Panc1 (cell line): ENCODE data around the gene KIF26A. TPM values are rescaled to one million over a fixed set of nuclear protein-coding genes. Genes with fewer than 3 reads are reported as not detected.

Experiments used
- ATAC-seq: fragments of 200-7000 bp; cut with Tn5 transposase; 2 replicates; pipeline ENCODE4 v1.9.1; 2020; ENCODE audit warnings: mild to moderate bottlenecking, moderate library complexity
- BruUV-seq: library from RNA; stranded (reverse); fragments of 400-500 nt; replicated peaks from 2 replicates; lab custom pipeline; 2021; lab: Mats Ljungman, UMichigan
- CTCF ChIA-PET: fragments of 300-600 bp; sonication (Branson Sonifier 250); formaldehyde crosslinking; loops from one replicate; lab custom pipeline; 2022; ENCODE audit warnings: antibody characterized with exemption; lab: Charles Lee
- POLR2A ChIA-PET: fragments of 300-600 bp; sonication (Branson Sonifier 250); formaldehyde crosslinking; loops from one replicate; lab custom pipeline; 2022; ENCODE audit warnings: antibody characterized with exemption; lab: Charles Lee
- DNase-seq: peaks from one replicate; pipeline ENCODE4 v3.0.0-alpha.2; 2010; ENCODE audit warnings: low read depth, low spot score
- H3K27ac ChIP-seq: 2 replicates; pipeline ENCODE4 v1.5.1; 2011; ENCODE audit warnings: mild to moderate bottlenecking, low read length, inconsistent platforms
- H3K27me3 ChIP-seq: fragments of 200-500 bp; sonication (Bioruptor generic); 2 replicates; pipeline ENCODE4 v1.6.0; 2014; ENCODE audit warnings: low read length, inconsistent platforms; ENCODE audit not compliant: control insufficient read depth, insufficient read depth
- H3K36me3 ChIP-seq: fragments of 200-500 bp; sonication (Bioruptor generic); 2 replicates; pipeline ENCODE4 v1.5.1; 2014; ENCODE audit warnings: inconsistent platforms, mild to moderate bottlenecking, low read length, moderate library complexity; ENCODE audit not compliant: control insufficient read depth, insufficient read depth
- H3K4me1 ChIP-seq: 2 replicates; pipeline ENCODE4 v1.5.1; 2011; ENCODE audit warnings: inconsistent platforms, mild to moderate bottlenecking, low read length, moderate library complexity; ENCODE audit not compliant: control insufficient read depth, insufficient read depth
- H3K4me3 ChIP-seq, 2 experiments: 2 replicates each; pipeline ENCODE4 v1.5.1; 2011 to 2012; ENCODE audit warnings: low read depth in 2 of 2, low read length in 2 of 2, mild to moderate bottlenecking in 2 of 2, inconsistent platforms in 1 of 2, moderate library complexity in 1 of 2
- H3K9me3 ChIP-seq: fragments of 200-500 bp; sonication (Bioruptor generic); 2 replicates; pipeline ENCODE4 v1.5.1; 2014; ENCODE audit warnings: low read depth, mild to moderate bottlenecking, inconsistent platforms, low read length, moderate library complexity; ENCODE audit not compliant: control insufficient read depth, insufficient read depth
- POLR2AphosphoS5 ChIP-seq: IDR thresholded peaks from 2 replicates; pipeline ENCODE4 v1.6.1; 2012; ENCODE audit warnings: mild to moderate bottlenecking, low read depth, low read length, moderate library complexity
- SIN3A ChIP-seq: IDR thresholded peaks from 2 replicates; pipeline ENCODE4 v1.6.1; 2012; ENCODE audit warnings: low read depth, mild to moderate bottlenecking, low read length, moderate library complexity, borderline replicate concordance; ENCODE audit not compliant: insufficient read depth
- TCF7L2 ChIP-seq: IDR thresholded peaks from 2 replicates; pipeline ENCODE4 v1.6.1; 2011; ENCODE audit warnings: mild to moderate bottlenecking, low read depth, low read length, inconsistent platforms
- in situ Hi-C: cut with HindIII; loops from 2 replicates; pipeline ENCODE4 v1.10.0; 2016; ENCODE audit warnings: low sequenced_read_pairs, low pct_unique_long_range_greater_than_20kb
- intact Hi-C: fragments of 100-400 bp; cut with micrococcal nuclease; formaldehyde crosslinking; loops from one replicate; pipeline ENCODE4 v1.10.0; 2022; ENCODE audit not compliant: unreplicated experiment
- total RNA-seq: library from RNA; stranded (reverse); gene quantifications from one replicate; pipeline ENCODE4 v1.2.1, GENCODE V29; 2021; ENCODE audit not compliant: unreplicated experiment
- TF ChIP-seq, protein P1 (sequence below), 2 experiments: IDR thresholded peaks; 2 replicates each; pipeline ENCODE4 v1.6.1; 2011 to 2012; ENCODE audit warnings: low read depth in 2 of 2, control low read depth in 1 of 2, low read length in 1 of 2, mild to moderate bottlenecking in 1 of 2, moderate library complexity in 1 of 2; ENCODE audit not compliant: insufficient read depth in 1 of 2
- TF ChIP-seq, protein P2 (sequence below): fragments of 450-650 bp; IDR thresholded peaks from 2 replicates; pipeline ENCODE4 v1.5.1; 2017; ENCODE audit warnings: mild to moderate bottlenecking

Gene KIF26A
- total RNA-seq, 1 experiment from 2014 or later = 4.4 TPM

DNA sequence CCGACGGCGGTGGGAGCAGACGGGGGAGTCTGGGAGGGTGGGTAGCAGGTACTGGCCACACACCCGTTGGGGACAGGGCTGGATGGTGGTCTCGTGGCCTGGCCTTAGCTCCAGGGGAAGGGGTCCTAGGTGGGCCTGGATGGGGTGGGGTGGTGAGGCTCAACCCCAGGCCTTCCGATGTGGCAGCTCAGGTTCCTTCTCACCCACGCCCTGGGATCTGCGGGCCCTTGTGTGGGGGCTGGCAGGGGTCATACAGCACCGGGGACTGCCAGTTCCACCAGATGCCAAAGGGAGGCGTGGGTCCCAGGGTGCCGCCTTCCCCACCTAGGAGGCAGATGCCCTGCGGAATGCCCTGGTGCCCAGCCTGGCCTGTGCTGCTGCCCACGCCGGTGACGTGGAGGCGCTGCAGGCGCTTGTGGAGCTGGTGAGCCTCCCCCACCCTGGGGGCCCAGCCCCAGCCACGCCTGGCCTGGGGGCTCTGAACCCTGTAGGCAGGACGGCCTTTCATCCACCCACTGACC, 31.9 kb upstream of the KIF26A start:
- H3K36me3 ChIP-seq = no peaks in the 10 kb centered on the region
- POLR2A ChIA-PET = no interaction called here
- no peak overlapping the region for H3K4me3 ChIP-seq
- intact Hi-C loops = no loop called here
- no peaks in the 10 kb centered on the region for H3K9me3 ChIP-seq
- in situ Hi-C loops = no loop called here
- TF ChIP-seq POLR2AphosphoS5 = no peak
- TF ChIP-seq, protein P1, sequence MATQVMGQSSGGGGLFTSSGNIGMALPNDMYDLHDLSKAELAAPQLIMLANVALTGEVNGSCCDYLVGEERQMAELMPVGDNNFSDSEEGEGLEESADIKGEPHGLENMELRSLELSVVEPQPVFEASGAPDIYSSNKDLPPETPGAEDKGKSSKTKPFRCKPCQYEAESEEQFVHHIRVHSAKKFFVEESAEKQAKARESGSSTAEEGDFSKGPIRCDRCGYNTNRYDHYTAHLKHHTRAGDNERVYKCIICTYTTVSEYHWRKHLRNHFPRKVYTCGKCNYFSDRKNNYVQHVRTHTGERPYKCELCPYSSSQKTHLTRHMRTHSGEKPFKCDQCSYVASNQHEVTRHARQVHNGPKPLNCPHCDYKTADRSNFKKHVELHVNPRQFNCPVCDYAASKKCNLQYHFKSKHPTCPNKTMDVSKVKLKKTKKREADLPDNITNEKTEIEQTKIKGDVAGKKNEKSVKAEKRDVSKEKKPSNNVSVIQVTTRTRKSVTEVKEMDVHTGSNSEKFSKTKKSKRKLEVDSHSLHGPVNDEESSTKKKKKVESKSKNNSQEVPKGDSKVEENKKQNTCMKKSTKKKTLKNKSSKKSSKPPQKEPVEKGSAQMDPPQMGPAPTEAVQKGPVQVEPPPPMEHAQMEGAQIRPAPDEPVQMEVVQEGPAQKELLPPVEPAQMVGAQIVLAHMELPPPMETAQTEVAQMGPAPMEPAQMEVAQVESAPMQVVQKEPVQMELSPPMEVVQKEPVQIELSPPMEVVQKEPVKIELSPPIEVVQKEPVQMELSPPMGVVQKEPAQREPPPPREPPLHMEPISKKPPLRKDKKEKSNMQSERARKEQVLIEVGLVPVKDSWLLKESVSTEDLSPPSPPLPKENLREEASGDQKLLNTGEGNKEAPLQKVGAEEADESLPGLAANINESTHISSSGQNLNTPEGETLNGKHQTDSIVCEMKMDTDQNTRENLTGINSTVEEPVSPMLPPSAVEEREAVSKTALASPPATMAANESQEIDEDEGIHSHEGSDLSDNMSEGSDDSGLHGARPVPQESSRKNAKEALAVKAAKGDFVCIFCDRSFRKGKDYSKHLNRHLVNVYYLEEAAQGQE (IDR thresholded peaks at IDR 0.05; ENCODE audit: insufficient read depth in 1 of 2, low read depth in 2 of 2, low read length in 1 of 2) = no peak
- TF ChIP-seq, protein P2, sequence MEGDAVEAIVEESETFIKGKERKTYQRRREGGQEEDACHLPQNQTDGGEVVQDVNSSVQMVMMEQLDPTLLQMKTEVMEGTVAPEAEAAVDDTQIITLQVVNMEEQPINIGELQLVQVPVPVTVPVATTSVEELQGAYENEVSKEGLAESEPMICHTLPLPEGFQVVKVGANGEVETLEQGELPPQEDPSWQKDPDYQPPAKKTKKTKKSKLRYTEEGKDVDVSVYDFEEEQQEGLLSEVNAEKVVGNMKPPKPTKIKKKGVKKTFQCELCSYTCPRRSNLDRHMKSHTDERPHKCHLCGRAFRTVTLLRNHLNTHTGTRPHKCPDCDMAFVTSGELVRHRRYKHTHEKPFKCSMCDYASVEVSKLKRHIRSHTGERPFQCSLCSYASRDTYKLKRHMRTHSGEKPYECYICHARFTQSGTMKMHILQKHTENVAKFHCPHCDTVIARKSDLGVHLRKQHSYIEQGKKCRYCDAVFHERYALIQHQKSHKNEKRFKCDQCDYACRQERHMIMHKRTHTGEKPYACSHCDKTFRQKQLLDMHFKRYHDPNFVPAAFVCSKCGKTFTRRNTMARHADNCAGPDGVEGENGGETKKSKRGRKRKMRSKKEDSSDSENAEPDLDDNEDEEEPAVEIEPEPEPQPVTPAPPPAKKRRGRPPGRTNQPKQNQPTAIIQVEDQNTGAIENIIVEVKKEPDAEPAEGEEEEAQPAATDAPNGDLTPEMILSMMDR = no peak
- TF ChIP-seq SIN3A = no peak
- TF ChIP-seq TCF7L2 = no peak
- H3K4me1 ChIP-seq = no peaks in the 10 kb centered on the region
- DNase-seq (no peak), ATAC-seq (no peak)
- no peaks in the 10 kb centered on the region for H3K27me3 ChIP-seq
- BruUV-seq = no TSS peak
- CTCF ChIA-PET = no interaction called here
- H3K27ac ChIP-seq = no peak overlapping the region

DNA sequence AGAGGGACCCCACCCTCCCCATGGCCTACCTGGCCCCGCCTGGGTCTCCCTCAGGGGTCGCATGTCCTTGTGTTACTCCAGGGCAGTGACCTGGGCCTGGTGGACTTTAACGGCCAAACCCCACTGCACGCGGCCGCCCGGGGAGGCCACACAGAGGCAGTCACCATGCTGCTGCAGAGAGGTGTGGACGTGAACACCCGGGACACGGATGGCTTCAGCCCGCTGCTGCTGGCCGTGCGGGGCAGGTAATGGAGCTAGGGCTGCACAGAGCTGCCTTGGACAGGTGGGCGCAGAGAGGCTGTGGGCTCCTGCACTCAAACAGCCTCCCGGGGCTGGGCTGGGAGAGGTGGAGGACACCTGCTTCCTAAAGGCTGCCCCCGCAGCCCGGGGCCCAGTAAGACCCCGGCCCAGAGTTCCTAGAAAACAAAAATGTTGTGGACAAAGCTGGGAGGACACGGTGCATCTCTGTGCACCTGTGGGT, 31.2 kb upstream of the KIF26A start:
- intact Hi-C loops = no loop called here
- ChIA-PET POLR2A (no interaction called here), CTCF (no interaction called here)
- no TSS peak for BruUV-seq
- ATAC-seq (no peak), DNase-seq (no peak)
- in situ Hi-C loops = no loop called here
- Histone ChIP-seq H3K36me3 (no peaks in the 10 kb centered on the region), H3K4me1 (no peaks in the 10 kb centered on the region), H3K9me3 (no peaks in the 10 kb centered on the region), H3K27me3 (no peaks in the 10 kb centered on the region), H3K27ac (no peak overlapping the region), H3K4me3 (no peak overlapping the region)
- TF ChIP-seq, protein P2 = no peak
- TF ChIP-seq SIN3A = no peak
- TF ChIP-seq, protein P1 (IDR thresholded peaks at IDR 0.05; ENCODE audit: insufficient read depth in 1 of 2, low read depth in 2 of 2, low read length in 1 of 2) = no peak
- no peak for TF ChIP-seq POLR2AphosphoS5
- no peak for TF ChIP-seq TCF7L2
